HG03558 (cell line): ENCODE results near the gene SLC46A1.

Source experiments
- ATAC-seq: cut with Tn5 transposase; IDR thresholded peaks from one replicate; pipeline ENCODE4 v1.9.1; 2021; ENCODE audit warnings: moderate number of reproducible peaks; ENCODE audit not compliant: unreplicated experiment; ENCODE audit errors: extremely low read depth

The SLC46A1 gene

GRCh38 chr17:28364665-28365363 lies 41.2 kb downstream of the SLC46A1 start, which contains the start of gene SEBOX:
SEBOX (minus strand) TSS chr17:28365199; CDS start chr17:28365151, 48 bp downstream.
- no peak for ATAC-seq

- ATAC-seq = no peak
Observed at GRCh38 chr17:28363776-28364650, 42.0 kb downstream of the SLC46A1 start.

GRCh38 chr17:28363186-28363585 lies 42.8 kb downstream of the SLC46A1 start:
- ATAC-seq = no peak

- no peak for ATAC-seq
Observed at GRCh38 chr17:28357901-28358197, 48.2 kb downstream of the SLC46A1 start.

- ATAC-seq = peak; percentile 68
Observed at GRCh38 chr17:28357061-28357900, 48.7 kb downstream of the SLC46A1 start, which contains the start of gene POLDIP2. POLDIP2 (minus strand) TSS chr17:28357527; CDS start chr17:28357448, 79 bp downstream.

GRCh38 chr17:28350271-28350670 lies 55.7 kb downstream of the SLC46A1 start:
- no peak for ATAC-seq

- ATAC-seq = no peak
Observed at GRCh38 chr17:28348979-28349378, 57.0 kb downstream of the SLC46A1 start.

GRCh38 chr17:28347261-28347891 lies 58.6 kb downstream of the SLC46A1 start:
- no peak for ATAC-seq

GRCh38 chr17:28346746-28347246 lies 59.2 kb downstream of the SLC46A1 start:
- no peak for ATAC-seq

- ATAC-seq = no peak
Observed at GRCh38 chr17:28346199-28346580, 59.8 kb downstream of the SLC46A1 start.

GRCh38 chr17:28345419-28346198 lies 60.4 kb downstream of the SLC46A1 start:
- ATAC-seq = no peak
